GM19023 (cell line): Measurements from ENCODE around the gene MLN.
"Not testable (repeated sequence)": the region's sequence is repeated elsewhere in the genome, so short reads cannot be mapped to it uniquely, and the experiment has no call there.

Experiments
- ATAC-seq: cut with Tn5 transposase; IDR thresholded peaks from one replicate; pipeline ENCODE4 v1.9.1; 2021; ENCODE audit warnings: mild to moderate bottlenecking, moderate library complexity; ENCODE audit not compliant: unreplicated experiment

The MLN gene

DNA sequence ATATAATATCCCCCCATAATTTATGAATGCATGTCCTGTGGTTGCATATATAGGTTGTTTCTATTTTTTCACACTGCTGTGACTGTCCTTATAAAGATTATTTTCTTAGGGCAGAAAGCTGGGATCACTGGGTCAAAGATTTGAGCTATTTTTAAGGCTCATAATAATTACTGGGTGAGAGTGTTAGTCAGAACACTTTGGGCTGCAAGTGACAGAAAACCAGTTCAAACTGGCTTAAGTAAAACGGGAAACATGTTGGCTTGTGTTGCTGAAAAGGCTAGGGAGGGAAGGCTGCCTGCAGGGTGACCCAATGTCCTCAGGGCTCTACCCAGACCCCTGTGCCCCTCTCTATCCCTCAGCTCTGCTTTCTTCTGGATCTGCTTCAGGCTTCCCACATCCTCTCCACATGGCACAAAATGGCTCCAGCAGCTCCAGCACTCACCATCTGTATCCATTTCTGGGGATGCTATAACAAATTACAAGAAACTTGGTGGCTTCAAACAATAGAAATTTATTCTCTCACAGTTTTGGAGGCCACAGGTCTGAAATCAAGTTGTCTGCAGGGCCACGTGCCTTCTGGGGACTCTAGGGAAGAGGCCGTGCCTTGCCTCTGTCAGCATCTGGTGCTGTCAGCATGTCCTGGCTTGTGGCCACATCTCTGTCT lies 33.1 kb upstream of the MLN start:
- no peak for ATAC-seq

DNA sequence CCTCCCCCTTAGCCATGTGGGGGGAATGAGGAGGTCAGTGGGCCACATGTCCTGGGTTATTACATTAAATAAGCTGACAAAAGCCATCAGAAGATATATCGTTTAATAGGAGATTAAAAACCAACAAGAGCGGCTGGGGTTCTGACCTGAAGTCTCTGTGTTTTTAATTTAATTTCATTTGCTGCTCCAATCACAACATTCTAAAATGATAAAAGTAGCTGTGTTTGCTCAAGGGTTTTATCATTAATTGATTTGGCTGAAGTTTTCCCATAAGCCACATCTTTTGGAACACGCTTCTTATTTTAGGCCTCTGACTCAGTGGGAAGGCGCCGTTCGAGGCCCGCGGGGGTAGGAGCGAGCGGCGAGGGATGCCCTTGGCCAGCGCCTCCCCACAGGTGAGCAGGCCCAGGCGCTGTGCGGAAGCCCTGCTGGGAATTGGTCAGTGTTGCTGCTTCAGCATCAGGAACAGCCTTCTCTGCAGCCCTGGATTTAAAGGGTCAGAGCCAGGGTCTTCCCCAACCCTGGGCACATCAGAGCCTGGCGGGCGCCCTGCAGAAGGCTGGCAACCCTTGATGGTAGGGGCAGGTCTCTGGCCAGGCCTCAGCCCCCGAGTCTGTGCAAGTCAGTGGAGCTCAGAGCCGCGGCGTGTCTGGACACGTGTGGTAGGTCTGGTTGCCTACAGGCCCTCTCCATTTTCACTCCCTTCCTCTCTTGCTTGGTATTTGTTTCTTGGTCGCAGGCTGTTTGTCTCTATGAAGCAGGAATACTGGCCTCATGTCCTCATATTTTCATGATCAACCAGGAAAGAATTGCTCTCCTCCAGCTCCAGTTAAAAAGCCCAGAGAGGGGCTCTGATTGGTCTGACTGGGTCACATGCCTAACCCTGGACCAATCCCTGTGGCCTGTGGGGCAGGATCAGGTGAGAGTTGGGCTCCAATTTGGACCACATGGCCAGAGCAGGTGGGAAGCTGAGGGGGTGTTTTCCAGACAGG lies 30.9 kb upstream of the MLN start:
- no peak for ATAC-seq

- no peak for ATAC-seq
Measured at GRCh38 chr6:33833599-33833998, 29.8 kb upstream of the MLN start.

DNA sequence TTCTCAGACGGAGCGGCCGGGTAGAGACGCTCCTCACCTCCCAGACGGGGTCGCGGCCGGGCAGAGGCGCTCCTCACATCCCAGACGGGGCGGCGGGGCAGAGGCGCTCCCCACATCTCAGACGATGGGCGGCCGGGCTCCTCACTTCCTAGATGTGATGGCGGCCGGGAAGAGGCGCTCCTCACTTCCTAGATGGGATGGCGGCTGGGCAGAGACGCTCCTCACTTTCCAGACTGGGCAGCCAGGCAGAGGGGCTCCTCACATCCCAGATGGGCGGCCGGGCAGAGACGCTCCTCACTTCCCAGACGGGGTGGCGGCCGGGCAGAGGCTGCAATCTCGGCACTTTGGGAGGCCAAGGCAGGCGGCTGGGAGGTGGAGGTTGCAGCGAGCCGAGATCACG lies 29.0 kb upstream of the MLN start:
- not testable (repeated sequence) for ATAC-seq

- ATAC-seq: not testable (repeated sequence)
Measured at GRCh38 chr6:33831725-33832124, 27.9 kb upstream of the MLN start.

DNA sequence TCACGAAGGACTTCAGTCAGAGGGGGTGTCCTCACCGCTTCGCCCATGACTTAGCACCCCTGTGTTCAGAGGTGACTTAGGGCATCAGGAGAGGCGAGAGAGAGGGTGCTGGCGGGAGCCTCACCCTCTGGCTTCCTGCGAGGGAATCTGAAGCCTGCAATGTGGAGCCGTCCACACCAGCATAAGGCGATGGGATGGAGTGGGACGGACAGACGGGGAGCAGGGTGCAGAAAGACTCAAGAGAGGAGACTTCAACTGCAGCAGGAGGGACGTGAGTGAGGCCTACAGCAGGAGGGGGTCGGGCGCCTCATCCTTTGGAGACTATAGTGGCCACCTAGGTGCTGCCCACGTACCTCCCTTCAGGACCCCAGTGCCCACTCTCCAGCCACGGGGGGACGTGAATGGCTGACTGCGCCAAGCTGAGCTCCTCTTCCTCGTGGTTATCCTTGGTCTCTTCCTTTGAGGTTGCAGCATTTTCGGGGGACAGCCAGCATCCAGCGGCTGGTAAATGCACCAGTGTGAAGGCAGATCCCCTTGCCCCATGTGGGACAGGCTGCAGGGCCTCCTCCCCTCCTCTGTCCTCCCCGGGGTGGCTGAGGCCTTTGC lies 26.9 kb upstream of the MLN start:
- no peak for ATAC-seq

DNA sequence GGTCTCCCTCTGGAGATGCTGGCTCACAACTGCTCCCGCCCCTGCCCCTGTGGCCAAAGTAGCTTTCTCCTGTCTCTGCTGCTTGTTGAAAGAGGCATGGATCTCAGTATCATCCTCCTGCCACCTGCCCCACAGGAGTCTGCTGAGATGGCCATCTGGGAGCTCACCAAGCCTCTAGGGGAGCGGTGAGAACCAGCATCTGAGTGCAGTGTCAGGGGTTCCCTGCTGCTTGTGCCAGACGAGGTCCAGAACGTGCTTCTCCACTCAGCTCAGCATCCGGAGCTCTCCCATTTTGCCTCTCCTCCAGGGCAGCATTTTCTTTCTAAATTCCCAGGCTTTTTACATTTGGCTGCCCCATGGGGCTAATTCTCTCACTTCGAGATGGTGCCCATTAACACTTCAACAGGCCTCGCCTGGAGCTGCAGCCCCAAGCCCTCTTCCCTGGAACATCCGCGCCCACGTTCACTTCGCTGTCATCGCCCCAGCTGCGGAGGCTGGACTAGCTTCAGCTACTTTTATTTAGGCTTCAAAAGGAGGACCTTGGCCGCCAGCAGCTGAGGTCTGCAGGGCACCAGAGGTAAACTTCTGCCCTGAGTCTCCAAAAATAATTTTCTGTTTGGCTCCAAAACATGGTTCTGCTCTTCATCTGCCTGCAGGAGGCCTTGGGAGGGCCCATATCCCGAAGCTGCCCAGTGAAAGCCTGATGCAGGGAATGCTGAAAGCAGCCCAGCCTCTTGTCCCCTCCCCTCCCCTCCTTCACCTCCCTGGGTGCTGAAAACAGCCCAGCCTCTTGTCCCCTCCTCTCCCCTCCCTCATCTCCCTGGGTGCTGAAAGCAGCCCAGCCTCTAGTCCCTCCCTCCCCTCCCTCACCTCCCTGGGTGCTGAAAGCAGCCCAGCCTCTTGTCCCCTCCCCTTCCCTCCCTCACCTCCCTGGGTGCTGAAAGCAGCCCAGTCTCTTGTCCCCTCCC lies 25.2 kb upstream of the MLN start:
- ATAC-seq: no peak

GRCh38 chr6:33828452-33828763 lies 24.6 kb upstream of the MLN start:
- ATAC-seq: no peak

GRCh38 chr6:33827546-33828451 lies 24.0 kb upstream of the MLN start:
- no peak for ATAC-seq

DNA sequence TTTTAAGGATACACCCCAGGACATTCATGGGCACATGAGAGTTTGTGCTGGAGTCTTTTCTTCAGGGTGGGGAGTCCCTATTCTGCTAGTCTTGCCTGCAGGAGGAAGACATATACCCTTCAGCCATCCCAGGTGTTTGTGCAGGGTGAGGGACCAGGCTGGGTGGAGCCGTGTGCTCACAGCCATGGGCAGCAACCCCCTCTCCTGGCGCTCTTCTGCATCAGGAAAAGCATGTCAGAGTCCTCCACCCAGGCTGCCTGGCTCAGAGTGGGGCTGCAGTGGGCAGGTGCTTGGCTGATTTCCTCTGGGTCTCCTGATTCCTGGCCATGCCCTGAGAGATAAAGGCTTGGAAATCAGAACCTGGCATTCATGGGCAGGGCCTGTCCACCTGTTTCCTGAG lies 22.7 kb upstream of the MLN start:
- ATAC-seq: no peak

GRCh38 chr6:33824461-33825154 lies 20.8 kb upstream of the MLN start:
- no peak for ATAC-seq

GRCh38 chr6:33823806-33824205 lies 20.0 kb upstream of the MLN start:
- ATAC-seq: no peak

DNA sequence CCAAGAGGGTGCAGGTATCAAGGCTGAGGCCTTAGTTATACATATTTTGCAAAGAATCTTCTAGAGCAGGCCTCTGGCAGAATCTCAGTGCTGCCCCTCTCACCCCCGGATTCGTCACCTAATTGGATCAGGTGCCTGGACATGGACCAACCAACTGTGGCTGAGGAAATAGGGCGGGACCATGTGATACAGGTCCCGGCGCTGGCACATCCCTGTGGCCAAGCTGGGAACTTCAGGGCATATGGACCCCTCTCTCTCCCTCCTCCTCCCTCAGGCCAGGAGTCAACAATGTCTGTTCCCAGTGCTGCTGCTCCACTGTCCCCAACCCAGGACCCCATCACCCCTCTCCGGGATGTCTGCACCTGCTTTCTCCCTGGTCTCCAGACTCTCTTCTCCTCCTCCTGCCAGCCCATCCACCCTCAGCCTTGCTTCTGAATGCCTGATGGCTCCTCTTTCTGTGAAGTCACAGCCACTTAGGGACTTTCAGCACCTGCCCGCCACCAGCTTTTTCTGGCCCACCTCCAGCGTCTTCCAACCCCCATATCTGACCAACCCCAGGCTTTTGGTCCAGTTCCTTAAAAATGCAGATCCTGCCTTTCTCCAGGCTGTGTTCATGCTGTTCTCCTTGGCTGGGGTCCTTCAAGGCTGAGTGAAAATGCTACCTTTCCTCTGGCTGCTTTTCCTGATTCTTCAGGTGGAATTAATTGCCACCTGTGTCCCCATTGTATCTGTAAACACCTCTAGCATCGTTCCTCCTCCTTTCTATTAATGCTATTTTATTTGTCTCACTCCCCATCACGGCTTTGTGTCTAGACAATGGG lies 19.0 kb upstream of the MLN start:
- no peak for ATAC-seq

GRCh38 chr6:33820784-33821520 lies 17.1 kb upstream of the MLN start:
- ATAC-seq: no peak

GRCh38 chr6:33820243-33820642 lies 16.4 kb upstream of the MLN start:
- no peak for ATAC-seq

GRCh38 chr6:33819021-33819420 lies 15.2 kb upstream of the MLN start:
- ATAC-seq: no peak

DNA sequence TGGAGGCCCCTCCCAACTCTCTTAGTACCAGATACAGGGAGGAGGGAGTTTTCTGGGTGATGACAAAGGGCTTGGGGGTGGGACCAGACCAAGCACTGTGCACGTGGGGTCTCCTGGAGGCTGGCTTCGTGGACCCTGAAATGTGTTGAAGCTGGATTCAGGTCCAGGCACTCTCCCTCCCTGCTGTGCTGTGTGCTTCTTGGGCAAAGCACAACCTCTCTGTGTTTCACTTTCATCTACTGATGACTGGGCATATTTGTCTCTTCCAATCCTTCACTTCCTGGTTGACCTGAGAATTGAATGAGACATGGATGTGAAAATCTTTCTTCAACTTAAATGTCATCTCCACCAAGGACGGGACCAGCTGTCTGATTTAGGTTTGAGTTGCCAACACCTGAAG lies 14.5 kb upstream of the MLN start:
- no peak for ATAC-seq

DNA sequence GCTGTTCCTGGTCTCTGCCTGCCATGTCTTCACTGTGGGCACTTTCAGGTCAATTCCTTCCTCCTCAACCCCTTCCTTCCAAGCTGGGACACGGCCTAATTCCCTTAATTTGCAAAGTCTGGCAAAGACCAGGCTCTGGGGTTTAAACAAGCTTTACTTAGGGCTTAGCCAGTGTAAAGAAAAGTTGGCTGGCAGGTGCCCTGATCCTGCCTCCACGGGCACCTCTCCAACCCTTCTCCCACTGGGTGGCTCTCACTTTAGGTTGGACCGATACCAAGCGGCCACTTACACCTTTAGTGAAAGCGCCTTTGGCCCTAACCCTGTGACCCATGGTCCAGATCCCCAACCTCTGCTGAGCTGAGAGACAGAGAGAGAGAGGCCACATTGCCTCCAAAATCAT lies 13.7 kb upstream of the MLN start:
- ATAC-seq: no peak
